ENCODE data around the gene PIP5K1C. TPM values are rescaled to one million over a fixed set of nuclear protein-coding genes. Genes with fewer than 3 reads are reported as not detected.

The PIP5K1C gene
- total RNA-seq, 1 donor from 2014 or later = 6.3 TPM

DNA sequence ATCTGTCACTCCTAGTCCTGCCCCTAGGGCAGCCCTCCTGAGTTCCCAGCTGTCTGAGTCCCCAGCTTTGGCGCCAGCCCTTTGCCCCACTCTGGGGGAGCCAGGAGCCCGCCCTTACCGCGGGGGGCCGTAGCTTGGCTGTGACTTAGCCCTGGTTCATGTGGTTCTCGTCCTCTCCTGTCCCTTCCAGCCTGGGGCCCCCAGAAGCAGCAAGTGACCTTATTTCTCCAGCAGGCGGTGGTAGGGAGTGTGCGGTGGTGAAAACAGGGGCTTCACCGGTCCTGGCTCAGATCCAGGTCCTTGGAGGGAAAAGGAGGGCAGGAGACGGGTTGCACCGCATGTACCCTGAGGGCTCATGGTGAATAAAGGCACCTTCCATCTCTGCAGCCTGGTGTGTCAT, 107.1 kb downstream of the PIP5K1C start:
- Histone ChIP-seq H3K4me3 (ENCODE audit: low read length in 3 of 3) (no peak overlapping the region), H3K27me3 (ENCODE audit: control insufficient read depth in 3 of 3, insufficient read depth in 3 of 3, low read length in 3 of 3) (peaks cover 0 to 10% (median 5%) of the 10 kb centered on the region in 3 donors), H3K9ac (ENCODE audit: low read depth in 1 of 3, low read length in 3 of 3) (no peak overlapping the region), H3K36me3 (ENCODE audit: control insufficient read depth in 3 of 3, insufficient read depth in 3 of 3, low read length in 3 of 3) (no peaks in the 10 kb centered on the region), H3K4me1 (ENCODE audit: control insufficient read depth in 3 of 3, insufficient read depth in 3 of 3, low read length in 3 of 3) (no peaks in the 10 kb centered on the region), H3K9me3 (ENCODE audit: control insufficient read depth in 3 of 3, low read length in 3 of 3) (no peaks in the 10 kb centered on the region), H3K27ac (ENCODE audit: low read depth, low read length) (no peak overlapping the region)

GRCh38 chr19:3591876-3592613, 108.2 kb downstream of the PIP5K1C start:
- H3K4me1 ChIP-seq (ENCODE audit: control insufficient read depth in 3 of 3, insufficient read depth in 3 of 3, low read length in 3 of 3) = peaks cover 0 to 4% (median 2%) of the 10 kb centered on the region in 3 donors
- H3K4me3 ChIP-seq (ENCODE audit: low read length in 3 of 3) = no peak overlapping the region
- H3K9ac ChIP-seq (ENCODE audit: low read depth in 1 of 3, low read length in 3 of 3) = no peak overlapping the region
- peaks cover 0 to 10% (median 5%) of the 10 kb centered on the region in 3 donors for H3K27me3 ChIP-seq (ENCODE audit: control insufficient read depth in 3 of 3, insufficient read depth in 3 of 3, low read length in 3 of 3)
- no peaks in the 10 kb centered on the region for H3K36me3 ChIP-seq (ENCODE audit: control insufficient read depth in 3 of 3, insufficient read depth in 3 of 3, low read length in 3 of 3)
- no peaks in the 10 kb centered on the region for H3K9me3 ChIP-seq (ENCODE audit: control insufficient read depth in 3 of 3, low read length in 3 of 3)
- no peak overlapping the region for H3K27ac ChIP-seq (ENCODE audit: low read depth, low read length)

GRCh38 chr19:3590991-3591659, 109.1 kb downstream of the PIP5K1C start:
- peaks cover 0 to 9% (median 6%) of the 10 kb centered on the region in 3 donors for H3K4me1 ChIP-seq (ENCODE audit: control insufficient read depth in 3 of 3, insufficient read depth in 3 of 3, low read length in 3 of 3)
- peaks cover 6 to 12% (median 8%) of the 10 kb centered on the region in 3 donors for H3K27me3 ChIP-seq (ENCODE audit: control insufficient read depth in 3 of 3, insufficient read depth in 3 of 3, low read length in 3 of 3)
- H3K9me3 ChIP-seq (ENCODE audit: control insufficient read depth in 3 of 3, low read length in 3 of 3) = no peaks in the 10 kb centered on the region
- H3K36me3 ChIP-seq (ENCODE audit: control insufficient read depth in 3 of 3, insufficient read depth in 3 of 3, low read length in 3 of 3) = no peaks in the 10 kb centered on the region
- H3K4me3 ChIP-seq (ENCODE audit: low read length in 3 of 3) = no peak overlapping the region
- H3K27ac ChIP-seq (ENCODE audit: low read depth, low read length) = no peak overlapping the region
- no peak overlapping the region for H3K9ac ChIP-seq (ENCODE audit: low read depth in 1 of 3, low read length in 3 of 3)

DNA sequence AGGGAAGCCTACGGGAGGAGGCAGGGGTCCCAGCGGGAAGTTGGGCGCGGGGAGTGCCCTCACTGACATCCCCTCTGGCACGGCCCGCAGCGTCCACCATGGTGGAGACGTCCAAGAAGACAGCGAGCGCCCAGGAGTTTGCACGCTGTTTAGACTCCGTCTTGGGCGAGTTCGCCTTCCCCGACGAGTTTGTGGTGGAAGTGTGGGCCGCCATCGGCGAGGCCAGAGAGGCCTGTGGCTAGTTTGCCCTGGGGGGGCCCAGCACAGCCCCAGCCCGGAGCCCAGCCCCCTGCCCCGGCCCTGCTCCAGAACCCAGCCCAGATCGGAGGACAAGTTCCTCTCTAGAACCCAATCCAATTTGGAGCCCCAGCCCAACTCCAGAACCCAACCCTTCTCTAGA, 110.3 kb downstream of the PIP5K1C start:
- Histone ChIP-seq H3K9me3 (ENCODE audit: control insufficient read depth in 3 of 3, low read length in 3 of 3) (no peaks in the 10 kb centered on the region), H3K27me3 (ENCODE audit: control insufficient read depth in 3 of 3, insufficient read depth in 3 of 3, low read length in 3 of 3) (peaks cover 16 to 18% (median 17%) of the 10 kb centered on the region in 3 donors), H3K4me1 (ENCODE audit: control insufficient read depth in 3 of 3, insufficient read depth in 3 of 3, low read length in 3 of 3) (peaks cover 3 to 11% (median 6%) of the 10 kb centered on the region in 3 donors), H3K36me3 (ENCODE audit: control insufficient read depth in 3 of 3, insufficient read depth in 3 of 3, low read length in 3 of 3) (no peaks in the 10 kb centered on the region), H3K27ac (ENCODE audit: low read depth, low read length) (no peak overlapping the region), H3K4me3 (ENCODE audit: low read length in 3 of 3) (no peak overlapping the region), H3K9ac (ENCODE audit: low read depth in 1 of 3, low read length in 3 of 3) (no peak overlapping the region)

DNA sequence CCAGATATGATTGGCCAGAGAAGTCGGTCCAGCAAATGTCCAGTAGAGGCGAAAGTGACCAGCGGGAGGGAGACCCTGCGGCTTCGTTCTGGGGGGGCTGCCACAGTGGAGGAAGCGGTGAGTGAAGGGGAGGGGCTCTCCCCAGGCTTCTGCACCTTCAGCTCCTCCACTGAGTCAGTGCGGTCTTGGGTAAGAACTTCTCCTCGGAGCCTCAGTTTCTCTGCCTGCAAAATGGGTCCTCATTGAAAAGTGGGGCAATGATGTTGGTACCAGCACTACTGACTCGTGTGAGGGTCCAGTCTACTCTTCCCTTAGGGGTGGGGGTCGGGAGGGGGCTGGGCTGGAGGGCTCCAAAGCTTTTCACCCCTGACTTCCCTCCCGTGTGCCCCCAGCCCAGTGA, 110.8 kb downstream of the PIP5K1C start:
- H3K27me3 ChIP-seq (ENCODE audit: control insufficient read depth in 3 of 3, insufficient read depth in 3 of 3, low read length in 3 of 3) = peaks cover 17 to 18% (median 17%) of the 10 kb centered on the region in 3 donors
- H3K4me3 ChIP-seq (ENCODE audit: low read length in 3 of 3) = no peak overlapping the region
- H3K4me1 ChIP-seq (ENCODE audit: control insufficient read depth in 3 of 3, insufficient read depth in 3 of 3, low read length in 3 of 3) = peaks cover 3 to 11% (median 6%) of the 10 kb centered on the region in 3 donors
- H3K9ac ChIP-seq (ENCODE audit: low read depth in 1 of 3, low read length in 3 of 3) = no peak overlapping the region
- no peaks in the 10 kb centered on the region for H3K36me3 ChIP-seq (ENCODE audit: control insufficient read depth in 3 of 3, insufficient read depth in 3 of 3, low read length in 3 of 3)
- H3K27ac ChIP-seq (ENCODE audit: low read depth, low read length) = no peak overlapping the region
- H3K9me3 ChIP-seq (ENCODE audit: control insufficient read depth in 3 of 3, low read length in 3 of 3) = no peaks in the 10 kb centered on the region

GRCh38 chr19:3586707-3587346, 113.4 kb downstream of the PIP5K1C start:
- H3K4me1 ChIP-seq (ENCODE audit: control insufficient read depth in 3 of 3, insufficient read depth in 3 of 3, low read length in 3 of 3) = peaks cover 3 to 11% (median 6%) of the 10 kb centered on the region in 3 donors
- H3K27ac ChIP-seq (ENCODE audit: low read depth, low read length) = no peak overlapping the region
- no peak overlapping the region for H3K9ac ChIP-seq (ENCODE audit: low read depth in 1 of 3, low read length in 3 of 3)
- no peaks in the 10 kb centered on the region for H3K9me3 ChIP-seq (ENCODE audit: control insufficient read depth in 3 of 3, low read length in 3 of 3)
- H3K27me3 ChIP-seq (ENCODE audit: control insufficient read depth in 3 of 3, insufficient read depth in 3 of 3, low read length in 3 of 3) = peaks cover 12 to 17% (median 13%) of the 10 kb centered on the region in 3 donors
- H3K4me3 ChIP-seq (ENCODE audit: low read length in 3 of 3) = no peak overlapping the region
- no peaks in the 10 kb centered on the region for H3K36me3 ChIP-seq (ENCODE audit: control insufficient read depth in 3 of 3, insufficient read depth in 3 of 3, low read length in 3 of 3)

DNA sequence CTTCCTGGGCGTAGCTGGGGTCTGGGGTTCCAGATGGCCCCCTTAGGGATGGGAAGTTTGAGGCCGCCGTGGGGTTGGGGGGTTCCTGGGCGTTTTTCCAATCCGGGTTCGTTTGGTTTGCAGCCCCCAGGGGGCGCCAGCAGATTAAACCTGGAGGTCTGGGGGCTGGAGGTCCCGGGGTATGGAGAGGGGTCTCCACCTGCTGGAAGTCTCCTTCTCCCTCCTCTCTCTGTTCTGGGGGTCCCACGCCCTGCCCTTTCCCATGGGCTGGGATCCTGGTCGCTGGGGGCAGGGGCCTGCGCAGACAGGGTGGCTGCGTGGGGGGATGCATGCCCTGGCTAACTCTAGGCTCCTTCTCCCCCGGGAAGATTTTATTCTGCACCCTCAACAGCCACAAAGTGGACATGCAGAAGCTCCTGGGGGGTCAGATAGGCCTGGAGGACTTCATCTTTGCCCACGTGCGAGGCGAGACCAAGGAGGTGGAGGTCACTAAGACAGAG, 114.1 kb downstream of the PIP5K1C start:
- H3K4me1 ChIP-seq (ENCODE audit: control insufficient read depth in 3 of 3, insufficient read depth in 3 of 3, low read length in 3 of 3) = peaks cover 3 to 11% (median 6%) of the 10 kb centered on the region in 3 donors
- no peaks in the 10 kb centered on the region for H3K36me3 ChIP-seq (ENCODE audit: control insufficient read depth in 3 of 3, insufficient read depth in 3 of 3, low read length in 3 of 3)
- peak overlapping the region in 2 of 3 donors; percentile 14 to 29 for H3K4me3 ChIP-seq (ENCODE audit: low read length in 3 of 3)
- no peaks in the 10 kb centered on the region for H3K9me3 ChIP-seq (ENCODE audit: control insufficient read depth in 3 of 3, low read length in 3 of 3)
- peak overlapping the region in 2 of 3 donors; percentile 54 to 56 for H3K9ac ChIP-seq (ENCODE audit: low read depth in 1 of 3, low read length in 3 of 3)
- H3K27me3 ChIP-seq (ENCODE audit: control insufficient read depth in 3 of 3, insufficient read depth in 3 of 3, low read length in 3 of 3) = peaks cover 12 to 17% (median 13%) of the 10 kb centered on the region in 3 donors
- no peak overlapping the region for H3K27ac ChIP-seq (ENCODE audit: low read depth, low read length)

DNA sequence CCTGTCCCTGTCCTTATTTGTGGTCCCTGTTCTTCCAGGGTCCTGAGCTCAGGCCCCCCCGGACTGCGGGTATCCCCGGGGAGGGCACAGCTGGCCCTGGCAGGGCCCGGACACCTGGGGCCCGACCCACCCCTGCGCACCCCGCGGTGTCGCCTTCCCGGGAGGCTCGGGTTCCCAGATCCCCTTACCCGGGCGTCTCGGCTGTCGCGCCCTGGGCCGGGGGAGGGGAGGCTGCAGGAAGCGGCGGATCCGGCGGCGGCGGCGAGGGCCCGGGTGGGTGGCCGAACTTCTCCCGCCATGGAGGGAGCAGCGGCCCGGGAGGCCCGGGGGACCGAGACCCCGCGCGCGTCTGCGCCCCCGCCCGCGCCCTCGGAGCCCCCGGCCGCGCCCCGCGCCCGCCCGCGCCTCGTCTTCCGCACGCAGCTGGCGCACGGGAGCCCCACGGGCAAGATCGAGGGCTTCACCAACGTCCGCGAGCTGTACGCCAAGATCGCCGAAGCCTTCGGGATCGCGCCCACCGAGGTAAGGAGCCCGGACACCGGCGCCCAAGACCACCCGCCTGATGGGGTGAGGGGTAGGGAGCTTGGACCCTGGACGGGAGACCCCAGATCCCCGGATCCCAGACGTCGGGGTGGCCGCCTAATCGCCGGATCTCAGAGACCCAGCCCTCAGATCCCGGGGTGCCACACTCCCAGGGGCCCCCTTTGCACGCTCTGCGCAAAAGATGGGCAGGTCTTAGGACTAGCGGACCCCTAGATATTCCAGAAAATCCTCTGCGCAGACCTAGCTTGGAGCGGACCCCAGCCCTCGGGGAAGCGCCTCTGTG, 114.8 kb downstream of the PIP5K1C start, which contains the start of gene GIPC3:
Gene GIPC3 (plus strand): TSS at position 178 of the 826 bp plus-strand sequence. CDS start 120 bp downstream, at position 298.
- Histone ChIP-seq H3K9me3 (ENCODE audit: control insufficient read depth in 3 of 3, low read length in 3 of 3) (no peaks in the 10 kb centered on the region), H3K4me3 (ENCODE audit: low read length in 3 of 3) (peak within 1 kb of the TSS in 2 of 3 donors; percentile 14 to 29), H3K27ac (ENCODE audit: low read depth, low read length) (no peak within 1 kb of the TSS), H3K27me3 (ENCODE audit: control insufficient read depth in 3 of 3, insufficient read depth in 3 of 3, low read length in 3 of 3) (peaks cover 12 to 17% (median 13%) of the 10 kb centered on the region in 3 donors), H3K36me3 (ENCODE audit: control insufficient read depth in 3 of 3, insufficient read depth in 3 of 3, low read length in 3 of 3) (no peaks in the 10 kb centered on the region), H3K4me1 (ENCODE audit: control insufficient read depth in 3 of 3, insufficient read depth in 3 of 3, low read length in 3 of 3) (peaks cover 3 to 11% (median 6%) of the 10 kb centered on the region in 3 donors), H3K9ac (ENCODE audit: low read depth in 1 of 3, low read length in 3 of 3) (peak within 1 kb of the TSS in 2 of 3 donors; percentile 54 to 56)

All from skeletal muscle tissue (tissue), 4 donors.